H1 (cell line): ENCODE measurements around the gene BCO2.

ENCODE experiments used
- CBX8 ChIP-seq: fragments of 300-800, 300-1000 bp; sonication (generic); IDR thresholded peaks from 2 replicates; pipeline ENCODE4 v1.7.1; 2016; ENCODE audit warnings: low read depth, low read length, borderline replicate concordance
- CREB1 ChIP-seq: IDR thresholded peaks from 2 replicates; pipeline ENCODE4 v1.6.1; 2012; ENCODE audit warnings: inconsistent platforms
- CTCF ChIP-seq, 3 experiments: IDR thresholded peaks; 1 replicate in 2 of 3; 2 replicates in 1 of 3; pipeline versions ENCODE4 v1.5.1 to v1.6.1; 2011; ENCODE audit warnings: low read length in 3 of 3, mild to moderate bottlenecking in 3 of 3, inconsistent platforms in 2 of 3, low read depth in 1 of 3, moderate library complexity in 1 of 3; ENCODE audit not compliant: insufficient read depth in 1 of 3; ENCODE audit errors: control extremely low read depth in 1 of 3
- EZH2 ChIP-seq: fragments of 200-600 bp; sonication (generic); IDR thresholded peaks from 2 replicates; pipeline ENCODE4 v1.7.1; 2012; ENCODE audit warnings: low read depth, mild to moderate bottlenecking, moderate library complexity, low read length, inconsistent platforms; ENCODE audit not compliant: severe bottlenecking
- POLR2AphosphoS5 ChIP-seq: IDR thresholded peaks from 2 replicates; pipeline ENCODE4 v1.6.1; 2011; ENCODE audit warnings: low read depth, low read length
- RAD21 ChIP-seq, 2 experiments: IDR thresholded peaks in 1 of 2; conservative IDR thresholded peaks in 1 of 2; 2 replicates each; pipeline ENCODE4 v1.6.1; 2011; ENCODE audit warnings: low read depth in 2 of 2, low read length in 2 of 2, improper control_type of control experiment in 1 of 2, inconsistent platforms in 1 of 2, mild to moderate bottlenecking in 1 of 2, moderate library complexity in 1 of 2
- RFX5 ChIP-seq: IDR thresholded peaks from 2 replicates; pipeline ENCODE4 v1.6.1; 2011; ENCODE audit warnings: low read depth, low read length, improper control_type of control experiment, borderline replicate concordance
- TAF1 ChIP-seq: IDR thresholded peaks from 2 replicates; pipeline ENCODE4 v1.6.1; 2011; ENCODE audit warnings: mild to moderate bottlenecking, low read depth, low read length
- YY1 ChIP-seq: IDR thresholded peaks from 2 replicates; pipeline ENCODE4 v1.6.1; 2011; ENCODE audit warnings: low read depth, mild to moderate bottlenecking, low read length

- TF ChIP-seq POLR2AphosphoS5, result no peak
- TF ChIP-seq TAF1, result no peak
- no peak for TF ChIP-seq CTCF (IDR thresholded peaks at IDR 0.05; ENCODE audit: control extremely low read depth in 1 of 3, insufficient read depth in 1 of 3, low read depth in 1 of 3, low read length in 3 of 3)
- no peak for TF ChIP-seq EZH2
- TF ChIP-seq CREB1, result no peak
- no peak for TF ChIP-seq RFX5
- no peak for TF ChIP-seq CBX8
- no peak for TF ChIP-seq YY1
- no peak for TF ChIP-seq RAD21 (IDR thresholded peaks at IDR 0.05 in 1 of 2, conservative IDR thresholded peaks at IDR 0.05 in 1 of 2; ENCODE audit: low read depth in 2 of 2, low read length in 2 of 2)
Observed at GRCh38 chr11:112160091-112160848, 15.0 kb upstream of the BCO2 start.
